ENCODE measurements around the gene RAI1. TPM values are rescaled to one million over a fixed set of nuclear protein-coding genes. Genes with fewer than 3 reads are reported as not detected.

The RAI1 gene
- total and polyA plus RNA-seq, 2 of the 13 experiments (the other 11 are each of a cell fraction or from before 2014, with no cell fraction given), result 3.4 to 5.2 TPM

DNA sequence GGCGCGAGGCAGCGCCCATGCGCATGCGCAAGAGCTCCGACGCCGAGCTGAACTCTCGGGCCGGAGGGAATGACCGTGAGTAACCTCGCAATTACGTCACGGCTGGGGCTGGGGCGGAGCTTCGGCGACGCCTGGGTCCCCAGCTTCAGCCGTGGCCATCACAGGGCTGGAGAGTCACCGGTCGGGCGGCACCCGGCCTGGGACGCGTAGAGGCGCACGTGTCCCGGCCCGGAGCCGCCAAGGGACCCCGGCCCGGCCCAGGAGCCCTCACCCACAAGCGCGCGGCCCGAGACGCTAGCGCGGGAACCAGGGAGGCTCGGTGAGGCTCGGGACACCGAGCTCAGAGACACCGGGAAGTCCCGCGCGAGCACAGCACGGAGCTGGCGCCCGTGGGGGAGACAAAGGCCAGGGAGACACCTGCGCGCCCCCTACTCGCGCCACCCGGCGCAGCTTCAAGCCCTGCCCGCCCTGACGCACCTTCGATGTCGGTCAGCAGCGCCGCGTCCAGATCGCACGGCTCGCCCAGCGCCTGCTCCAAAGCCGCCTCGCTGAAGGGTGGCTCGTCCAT lies 155.1 kb downstream of the RAI1 start (continued):
- TF ChIP-seq, protein P1, sequence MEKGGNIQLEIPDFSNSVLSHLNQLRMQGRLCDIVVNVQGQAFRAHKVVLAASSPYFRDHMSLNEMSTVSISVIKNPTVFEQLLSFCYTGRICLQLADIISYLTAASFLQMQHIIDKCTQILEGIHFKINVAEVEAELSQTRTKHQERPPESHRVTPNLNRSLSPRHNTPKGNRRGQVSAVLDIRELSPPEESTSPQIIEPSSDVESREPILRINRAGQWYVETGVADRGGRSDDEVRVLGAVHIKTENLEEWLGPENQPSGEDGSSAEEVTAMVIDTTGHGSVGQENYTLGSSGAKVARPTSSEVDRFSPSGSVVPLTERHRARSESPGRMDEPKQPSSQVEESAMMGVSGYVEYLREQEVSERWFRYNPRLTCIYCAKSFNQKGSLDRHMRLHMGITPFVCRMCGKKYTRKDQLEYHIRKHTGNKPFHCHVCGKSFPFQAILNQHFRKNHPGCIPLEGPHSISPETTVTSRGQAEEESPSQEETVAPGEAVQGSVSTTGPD (CRISPR knock-in tag; IDR thresholded peaks at IDR 0.05), result no peak
- no peak for TF ChIP-seq ZNF431 (CRISPR knock-in tag; IDR thresholded peaks at IDR 0.05; ENCODE audit: borderline replicate concordance, low read depth)
- no peak for TF ChIP-seq ZNF382 (CRISPR knock-in tag; IDR thresholded peaks at IDR 0.05; ENCODE audit: borderline replicate concordance)
- TF ChIP-seq KDM4B (CRISPR knock-in tag; IDR thresholded peaks at IDR 0.05), result peak; percentile 47; the same call in 1 of the 2 replicates
- TF ChIP-seq, protein P2, sequence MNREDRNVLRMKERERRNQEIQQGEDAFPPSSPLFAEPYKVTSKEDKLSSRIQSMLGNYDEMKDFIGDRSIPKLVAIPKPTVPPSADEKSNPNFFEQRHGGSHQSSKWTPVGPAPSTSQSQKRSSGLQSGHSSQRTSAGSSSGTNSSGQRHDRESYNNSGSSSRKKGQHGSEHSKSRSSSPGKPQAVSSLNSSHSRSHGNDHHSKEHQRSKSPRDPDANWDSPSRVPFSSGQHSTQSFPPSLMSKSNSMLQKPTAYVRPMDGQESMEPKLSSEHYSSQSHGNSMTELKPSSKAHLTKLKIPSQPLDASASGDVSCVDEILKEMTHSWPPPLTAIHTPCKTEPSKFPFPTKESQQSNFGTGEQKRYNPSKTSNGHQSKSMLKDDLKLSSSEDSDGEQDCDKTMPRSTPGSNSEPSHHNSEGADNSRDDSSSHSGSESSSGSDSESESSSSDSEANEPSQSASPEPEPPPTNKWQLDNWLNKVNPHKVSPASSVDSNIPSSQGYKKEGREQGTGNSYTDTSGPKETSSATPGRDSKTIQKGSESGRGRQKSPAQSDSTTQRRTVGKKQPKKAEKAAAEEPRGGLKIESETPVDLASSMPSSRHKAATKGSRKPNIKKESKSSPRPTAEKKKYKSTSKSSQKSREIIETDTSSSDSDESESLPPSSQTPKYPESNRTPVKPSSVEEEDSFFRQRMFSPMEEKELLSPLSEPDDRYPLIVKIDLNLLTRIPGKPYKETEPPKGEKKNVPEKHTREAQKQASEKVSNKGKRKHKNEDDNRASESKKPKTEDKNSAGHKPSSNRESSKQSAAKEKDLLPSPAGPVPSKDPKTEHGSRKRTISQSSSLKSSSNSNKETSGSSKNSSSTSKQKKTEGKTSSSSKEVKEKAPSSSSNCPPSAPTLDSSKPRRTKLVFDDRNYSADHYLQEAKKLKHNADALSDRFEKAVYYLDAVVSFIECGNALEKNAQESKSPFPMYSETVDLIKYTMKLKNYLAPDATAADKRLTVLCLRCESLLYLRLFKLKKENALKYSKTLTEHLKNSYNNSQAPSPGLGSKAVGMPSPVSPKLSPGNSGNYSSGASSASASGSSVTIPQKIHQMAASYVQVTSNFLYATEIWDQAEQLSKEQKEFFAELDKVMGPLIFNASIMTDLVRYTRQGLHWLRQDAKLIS (CRISPR knock-in tag; IDR thresholded peaks at IDR 0.05), result peak; percentile 75
- peak; percentile 59 for TF ChIP-seq HNF4A (CRISPR knock-in tag; IDR thresholded peaks at IDR 0.05)
- no peak for TF ChIP-seq ZNF549 (CRISPR knock-in tag; IDR thresholded peaks at IDR 0.05)
- TF ChIP-seq DNMT1 (CRISPR knock-in tag; IDR thresholded peaks at IDR 0.05), result peak; percentile 74; the same call in 1 of the 2 replicates
- peak; percentile 79 for TF ChIP-seq ARNTL (CRISPR knock-in tag; IDR thresholded peaks at IDR 0.05)
- no peak for TF ChIP-seq ZNF713 (CRISPR knock-in tag; IDR thresholded peaks at IDR 0.05)
- peak; percentile 93 for TF ChIP-seq ZNF772 (CRISPR knock-in tag; IDR thresholded peaks at IDR 0.05)
- TF ChIP-seq, protein P3, sequence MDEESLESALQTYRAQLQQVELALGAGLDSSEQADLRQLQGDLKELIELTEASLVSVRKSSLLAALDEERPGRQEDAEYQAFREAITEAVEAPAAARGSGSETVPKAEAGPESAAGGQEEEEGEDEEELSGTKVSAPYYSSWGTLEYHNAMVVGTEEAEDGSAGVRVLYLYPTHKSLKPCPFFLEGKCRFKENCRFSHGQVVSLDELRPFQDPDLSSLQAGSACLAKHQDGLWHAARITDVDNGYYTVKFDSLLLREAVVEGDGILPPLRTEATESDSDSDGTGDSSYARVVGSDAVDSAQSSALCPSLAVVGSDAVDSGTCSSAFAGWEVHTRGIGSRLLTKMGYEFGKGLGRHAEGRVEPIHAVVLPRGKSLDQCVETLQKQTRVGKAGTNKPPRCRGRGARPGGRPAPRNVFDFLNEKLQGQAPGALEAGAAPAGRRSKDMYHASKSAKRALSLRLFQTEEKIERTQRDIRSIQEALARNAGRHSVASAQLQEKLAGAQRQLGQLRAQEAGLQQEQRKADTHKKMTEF (CRISPR knock-in tag; IDR thresholded peaks at IDR 0.05), result peak; percentile 81
- no peak for TF ChIP-seq SYNCRIP (IDR thresholded peaks at IDR 0.05; ENCODE audit: insufficient read depth, low read depth, low read length)
- peak; percentile 28 for TF ChIP-seq AGO1 (IDR thresholded peaks at IDR 0.05; ENCODE audit: low read depth, low read length, poor library complexity, severe bottlenecking)
- TF ChIP-seq SMAD1 (CRISPR knock-in tag; IDR thresholded peaks at IDR 0.05; ENCODE audit: borderline replicate concordance, low read depth), result no peak
- TF ChIP-seq SRSF4 (IDR thresholded peaks at IDR 0.05; ENCODE audit: low read depth, low read length, poor library complexity, severe bottlenecking), result no peak
- peak; percentile 96 for TF ChIP-seq ZNF446 (CRISPR knock-in tag; IDR thresholded peaks at IDR 0.05)
- TF ChIP-seq SUZ12 (IDR thresholded peaks at IDR 0.05; ENCODE audit: low read depth, low read length), result no peak
- TF ChIP-seq, protein P4, sequence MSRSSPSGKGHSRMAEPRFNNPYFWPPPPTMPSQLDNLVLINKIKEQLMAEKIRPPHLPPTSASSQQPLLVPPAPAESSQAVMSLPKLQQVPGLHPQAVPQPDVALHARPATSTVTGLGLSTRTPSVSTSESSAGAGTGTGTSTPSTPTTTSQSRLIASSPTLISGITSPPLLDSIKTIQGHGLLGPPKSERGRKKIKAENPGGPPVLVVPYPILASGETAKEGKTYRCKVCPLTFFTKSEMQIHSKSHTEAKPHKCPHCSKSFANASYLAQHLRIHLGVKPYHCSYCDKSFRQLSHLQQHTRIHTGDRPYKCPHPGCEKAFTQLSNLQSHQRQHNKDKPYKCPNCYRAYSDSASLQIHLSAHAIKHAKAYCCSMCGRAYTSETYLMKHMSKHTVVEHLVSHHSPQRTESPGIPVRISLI (CRISPR knock-in tag; IDR thresholded peaks at IDR 0.05; ENCODE audit: borderline replicate concordance), result no peak

Data from HepG2 (cell line).